Hematopoietic multipotent progenitor cell treated with erythropoietin and hydrocortisone succinate and interleukin-3 and kit ligand, for 6 days (in vitro differentiated cells): ENCODE results near the gene TMEM9.

Experiments
- DNase-seq: peaks from one replicate; pipeline ENCODE4 v3.0.0-alpha.2; 2015

The TMEM9 gene

GRCh38 chr1:201126463-201126831, 27.8 kb downstream of the TMEM9 start:
- DNase-seq = no peak

- DNase-seq = no peak
Measured at GRCh38 chr1:201125800-201126199, 28.5 kb downstream of the TMEM9 start.

GRCh38 chr1:201125019-201125418, 29.3 kb downstream of the TMEM9 start:
- no peak for DNase-seq

GRCh38 chr1:201123866-201124265, 30.4 kb downstream of the TMEM9 start:
- DNase-seq = no peak

- DNase-seq = no peak
Measured at GRCh38 chr1:201122321-201122957, 31.8 kb downstream of the TMEM9 start.

- DNase-seq = peak; percentile 71
Measured at GRCh38 chr1:201119206-201120197, 34.8 kb downstream of the TMEM9 start.

GRCh38 chr1:201116091-201116490, 38.2 kb downstream of the TMEM9 start:
- DNase-seq = no peak

- DNase-seq = no peak
Measured at GRCh38 chr1:201115390-201115937, 38.8 kb downstream of the TMEM9 start.

GRCh38 chr1:201114245-201115131, 39.8 kb downstream of the TMEM9 start:
- DNase-seq = peak; percentile 89

GRCh38 chr1:201113451-201114244, 40.6 kb downstream of the TMEM9 start:
- no peak for DNase-seq

GRCh38 chr1:201112926-201113325, 41.3 kb downstream of the TMEM9 start:
- DNase-seq = no peak

- no peak for DNase-seq
Measured at GRCh38 chr1:201112173-201112731, 42.0 kb downstream of the TMEM9 start, which contains the start of gene CACNA1S. CACNA1S (minus strand) TSS chr1:201112426; CDS start chr1:201112339, 87 bp downstream.

- DNase-seq = no peak
Measured at GRCh38 chr1:201111672-201112071, 42.6 kb downstream of the TMEM9 start.

GRCh38 chr1:201111156-201111555, 43.1 kb downstream of the TMEM9 start:
- DNase-seq = no peak

- no peak for DNase-seq
Measured at GRCh38 chr1:201110616-201111015, 43.7 kb downstream of the TMEM9 start.

- DNase-seq = no peak
Measured at GRCh38 chr1:201110138-201110537, 44.1 kb downstream of the TMEM9 start.

GRCh38 chr1:201109651-201110050, 44.6 kb downstream of the TMEM9 start:
- DNase-seq = no peak

- no peak for DNase-seq
Measured at GRCh38 chr1:201108614-201109013, 45.7 kb downstream of the TMEM9 start.

GRCh38 chr1:201105688-201106087, 48.6 kb downstream of the TMEM9 start:
- DNase-seq = peak; percentile 6

GRCh38 chr1:201104141-201104540, 50.1 kb downstream of the TMEM9 start:
- DNase-seq = no peak

GRCh38 chr1:201103666-201104065, 50.6 kb downstream of the TMEM9 start:
- DNase-seq = no peak
